DOHH2 (cell line): ENCODE results near the gene PARVB.

Experiments used
- CTCF ChIP-seq: fragments of 200-600 bp; sonication (generic); IDR thresholded peaks from one replicate; pipeline ENCODE4 v1.5.1; 2014; ENCODE audit warnings: antibody characterized with exemption, mild to moderate bottlenecking, low read depth, low read length; ENCODE audit not compliant: poor library complexity, severe bottlenecking
- EZH2phosphoT487 ChIP-seq: fragments of 200-600 bp; sonication (generic); IDR thresholded peaks from 2 replicates; pipeline ENCODE4 v1.6.1; 2017; ENCODE audit warnings: borderline replicate concordance, mild to moderate bottlenecking, antibody characterized with exemption, low read length, moderate library complexity, mixed read lengths

GRCh38 chr22:44214764-44215163, 190.7 kb downstream of the PARVB start:
- no peak for TF ChIP-seq CTCF
- no peak for TF ChIP-seq EZH2phosphoT487
